ENCODE data around the gene CCER1. TPM values are rescaled to one million over a fixed set of nuclear protein-coding genes. Genes with fewer than 3 reads are reported as not detected.

The CCER1 gene
- total RNA-seq, 1 experiment from 2014 or later = not detected

- BruUV-seq (replicated peaks) = no TSS peak
- H3K27ac Mint-ChIP-seq (ENCODE audit: low read depth, unreplicated experiment) = no peak overlapping the region
- TF ChIP-seq CTCF (IDR thresholded peaks at IDR 0.05; ENCODE audit: unreplicated experiment) = peak; percentile 68
- intact Hi-C loops (cut with micrococcal nuclease) = loop anchor here (1.0 to 5.0 kb wide), 3 partner anchors 929 to 1398 kb away; no protein-coding TSS in a partner anchor
- H3K4me3 Mint-ChIP-seq (ENCODE audit: unreplicated experiment) = no peak overlapping the region
- no peaks in the 10 kb centered on the region for H3K9me3 Mint-ChIP-seq (ENCODE audit: unreplicated experiment)
- POLR2A ChIA-PET = interaction anchor here (0.6 to 0.8 kb wide), 6 partner anchors 9 to 1416 kb away, joined by 3 to 5 read pairs (median 3); partner anchors contain the start of gene ATP2B1
- H3K4me1 Mint-ChIP-seq (ENCODE audit: insufficient read depth, unreplicated experiment) = peaks cover 6% of the 10 kb centered on the region
- no peaks in the 10 kb centered on the region for H3K36me3 Mint-ChIP-seq (ENCODE audit: insufficient read depth, unreplicated experiment)
- no peaks in the 10 kb centered on the region for H3K27me3 Mint-ChIP-seq (ENCODE audit: insufficient read depth, unreplicated experiment)
- DNase-seq (ENCODE audit: unreplicated experiment) = peak; percentile 68
- CTCF ChIA-PET = interaction anchor here (0.6 to 3.2 kb wide), 22 partner anchors 17 to 1470 kb away, joined by 3 to 13 read pairs (median 3); no protein-coding TSS in a partner anchor
Observed at GRCh38 chr12:90940872-90941499, 14.0 kb downstream of the CCER1 start.

GRCh38 chr12:90939382-90939781 is 15.6 kb downstream of the CCER1 start:
- Mint-ChIP-seq H3K36me3 (ENCODE audit: insufficient read depth, unreplicated experiment) (no peaks in the 10 kb centered on the region), H3K4me3 (ENCODE audit: unreplicated experiment) (no peak overlapping the region), H3K27ac (ENCODE audit: low read depth, unreplicated experiment) (no peak overlapping the region), H3K27me3 (ENCODE audit: insufficient read depth, unreplicated experiment) (no peaks in the 10 kb centered on the region), H3K4me1 (ENCODE audit: insufficient read depth, unreplicated experiment) (peaks cover 6% of the 10 kb centered on the region), H3K9me3 (ENCODE audit: unreplicated experiment) (no peaks in the 10 kb centered on the region)
- no peak for DNase-seq (ENCODE audit: unreplicated experiment)
- intact Hi-C loops (cut with micrococcal nuclease) = no loop called here
- BruUV-seq (replicated peaks) = no TSS peak
- CTCF ChIA-PET = interaction anchor here (0.6 to 1.0 kb wide), 6 partner anchors 18 to 1394 kb away, joined by 3 to 4 read pairs (median 3); no protein-coding TSS in a partner anchor
- TF ChIP-seq CTCF (IDR thresholded peaks at IDR 0.05; ENCODE audit: unreplicated experiment) = no peak
- POLR2A ChIA-PET = no interaction called here

DNA sequence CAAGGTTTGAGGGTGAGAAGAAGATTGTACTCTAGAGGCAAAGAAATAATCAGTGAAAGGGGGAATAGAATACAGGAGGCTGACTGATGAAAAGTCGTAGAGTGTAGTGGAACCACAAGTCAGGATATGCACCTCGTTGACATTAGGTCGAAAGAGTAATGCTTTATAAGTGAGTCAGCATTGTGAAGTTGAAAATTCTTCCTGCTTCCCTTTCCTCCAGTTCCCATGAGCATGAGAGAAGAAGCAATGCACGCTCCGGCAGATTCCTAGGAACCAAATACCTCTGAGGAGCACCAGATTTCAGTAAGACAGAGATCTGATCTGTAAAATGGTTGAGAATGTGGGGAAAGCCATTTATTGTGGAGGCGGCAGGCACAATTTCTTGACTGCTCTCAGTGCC is 16.5 kb downstream of the CCER1 start:
- BruUV-seq (replicated peaks) = no TSS peak
- ChIA-PET CTCF (interaction anchor here (0.6 to 0.7 kb wide), 3 partner anchors 86 to 1396 kb away, joined by 3 read pairs; no protein-coding TSS in a partner anchor), POLR2A (no interaction called here)
- Mint-ChIP-seq H3K4me1 (ENCODE audit: insufficient read depth, unreplicated experiment) (peaks cover 6% of the 10 kb centered on the region), H3K36me3 (ENCODE audit: insufficient read depth, unreplicated experiment) (no peaks in the 10 kb centered on the region), H3K4me3 (ENCODE audit: unreplicated experiment) (no peak overlapping the region), H3K27ac (ENCODE audit: low read depth, unreplicated experiment) (no peak overlapping the region), H3K27me3 (ENCODE audit: insufficient read depth, unreplicated experiment) (no peaks in the 10 kb centered on the region), H3K9me3 (ENCODE audit: unreplicated experiment) (no peaks in the 10 kb centered on the region)
- DNase-seq (ENCODE audit: unreplicated experiment) = no peak
- no peak for TF ChIP-seq CTCF (IDR thresholded peaks at IDR 0.05; ENCODE audit: unreplicated experiment)
- intact Hi-C loops (cut with micrococcal nuclease) = no loop called here

GRCh38 chr12:90937651-90938050 is 17.3 kb downstream of the CCER1 start:
- peaks cover 6% of the 10 kb centered on the region for H3K4me1 Mint-ChIP-seq (ENCODE audit: insufficient read depth, unreplicated experiment)
- no peaks in the 10 kb centered on the region for H3K9me3 Mint-ChIP-seq (ENCODE audit: unreplicated experiment)
- H3K4me3 Mint-ChIP-seq (ENCODE audit: unreplicated experiment) = no peak overlapping the region
- ChIA-PET POLR2A (no interaction called here), CTCF (interaction anchor here (0.6 to 1.2 kb wide), 3 partner anchors 8 to 928 kb away, joined by 3 to 4 read pairs (median 3); no protein-coding TSS in a partner anchor)
- no peak overlapping the region for H3K27ac Mint-ChIP-seq (ENCODE audit: low read depth, unreplicated experiment)
- BruUV-seq (replicated peaks) = no TSS peak
- DNase-seq (ENCODE audit: unreplicated experiment) = no peak
- intact Hi-C loops (cut with micrococcal nuclease) = no loop called here
- no peaks in the 10 kb centered on the region for H3K36me3 Mint-ChIP-seq (ENCODE audit: insufficient read depth, unreplicated experiment)
- no peak for TF ChIP-seq CTCF (IDR thresholded peaks at IDR 0.05; ENCODE audit: unreplicated experiment)
- H3K27me3 Mint-ChIP-seq (ENCODE audit: insufficient read depth, unreplicated experiment) = no peaks in the 10 kb centered on the region
